ENCODE results near the gene CUL3.

Gene CUL3

DNA sequence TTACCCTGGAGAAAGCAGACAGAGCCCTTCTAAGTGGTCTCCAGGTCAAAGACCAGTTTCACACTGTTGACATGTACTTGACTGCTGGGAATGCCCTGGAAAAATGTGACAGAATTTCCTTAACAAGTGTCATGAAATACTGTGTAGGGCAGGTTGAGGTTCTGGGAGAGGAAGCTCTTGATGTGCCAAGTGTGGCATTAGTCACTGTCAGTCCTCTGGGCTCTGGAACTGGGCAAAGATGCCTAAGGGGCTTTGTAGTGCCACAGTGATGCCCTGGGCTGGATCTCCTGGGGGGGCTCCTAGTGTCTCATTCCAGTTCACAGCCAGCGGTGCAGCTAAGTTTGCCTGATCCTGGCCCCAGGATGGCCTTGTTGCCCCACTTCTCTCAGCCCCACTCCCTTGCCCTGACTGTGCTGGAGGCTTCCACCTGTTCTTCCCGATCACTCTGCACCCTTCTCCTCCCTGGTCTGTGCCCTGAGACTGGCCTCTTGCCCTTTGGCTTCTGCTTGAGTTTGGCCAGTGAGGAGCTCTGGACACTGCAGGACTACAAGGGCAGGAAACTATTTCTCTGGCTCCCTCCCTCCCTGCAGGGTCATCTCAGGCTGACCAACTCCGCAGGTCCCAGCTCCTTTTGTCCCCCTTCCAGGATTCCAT is 156.2 kb downstream of the CUL3 start:
- no peak for TF ChIP-seq FOXP2 (optimal IDR thresholded peaks at IDR 0.05; ENCODE audit: control extremely low read depth, extremely low read length, insufficient read depth)
- no peak for TF ChIP-seq EZH2 (IDR thresholded peaks at IDR 0.05)
- no peak for TF ChIP-seq POLR2AphosphoS5 (IDR thresholded peaks at IDR 0.05; ENCODE audit: borderline replicate concordance, low read depth, low read length)
- Histone ChIP-seq H3K4me3 (no peak overlapping the region), H3K9ac (ENCODE audit: insufficient read length) (no peak overlapping the region), H3K27ac (no peak overlapping the region), H3K9me3 (ENCODE audit: low read depth, low read length) (no peaks in the 10 kb centered on the region), H3K36me3 (ENCODE audit: insufficient read depth, low read length) (no peaks in the 10 kb centered on the region)
- DNase-seq (ENCODE audit: low read depth, low spot score) = no peak

- H3K36me3 ChIP-seq (ENCODE audit: insufficient read depth, low read length) = no peaks in the 10 kb centered on the region
- H3K4me3 ChIP-seq = no peak overlapping the region
- H3K9ac ChIP-seq (ENCODE audit: insufficient read length) = no peak overlapping the region
- no peak for TF ChIP-seq POLR2AphosphoS5 (IDR thresholded peaks at IDR 0.05; ENCODE audit: borderline replicate concordance, low read depth, low read length)
- no peak for TF ChIP-seq FOXP2 (optimal IDR thresholded peaks at IDR 0.05; ENCODE audit: control extremely low read depth, extremely low read length, insufficient read depth)
- no peak for TF ChIP-seq EZH2 (IDR thresholded peaks at IDR 0.05)
- DNase-seq (ENCODE audit: low read depth, low spot score) = no peak
- no peaks in the 10 kb centered on the region for H3K9me3 ChIP-seq (ENCODE audit: low read depth, low read length)
- H3K27ac ChIP-seq = no peak overlapping the region
Measured at GRCh38 chr2:224427471-224427870, 157.7 kb downstream of the CUL3 start.

DNA sequence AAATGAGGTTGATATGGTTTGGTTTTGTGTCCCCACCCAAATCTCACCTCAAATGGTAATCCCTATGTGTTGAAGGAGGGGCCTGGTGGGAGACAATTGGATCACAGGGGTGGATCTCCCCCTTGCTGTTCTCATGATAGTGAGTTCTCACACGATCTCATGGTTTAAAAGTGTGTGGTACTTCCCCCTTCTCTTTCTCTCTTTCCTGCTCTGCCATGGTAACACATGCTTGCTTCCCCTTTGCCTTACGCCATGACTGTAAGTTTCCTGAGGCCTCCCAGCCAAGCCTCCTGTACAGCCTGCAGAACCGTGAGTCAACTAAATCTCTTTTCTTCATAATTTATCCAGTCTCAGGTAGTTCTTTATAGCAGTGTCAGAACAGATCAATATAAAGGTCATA is 158.5 kb downstream of the CUL3 start:
- TF ChIP-seq POLR2AphosphoS5 (IDR thresholded peaks at IDR 0.05; ENCODE audit: borderline replicate concordance, low read depth, low read length) = no peak
- TF ChIP-seq FOXP2 (optimal IDR thresholded peaks at IDR 0.05; ENCODE audit: control extremely low read depth, extremely low read length, insufficient read depth) = no peak
- TF ChIP-seq EZH2 (IDR thresholded peaks at IDR 0.05) = no peak
- no peaks in the 10 kb centered on the region for H3K9me3 ChIP-seq (ENCODE audit: low read depth, low read length)
- H3K27ac ChIP-seq = no peak overlapping the region
- DNase-seq (ENCODE audit: low read depth, low spot score) = no peak
- no peak overlapping the region for H3K4me3 ChIP-seq
- no peaks in the 10 kb centered on the region for H3K36me3 ChIP-seq (ENCODE audit: insufficient read depth, low read length)
- no peak overlapping the region for H3K9ac ChIP-seq (ENCODE audit: insufficient read length)

- no peak for TF ChIP-seq POLR2AphosphoS5 (IDR thresholded peaks at IDR 0.05; ENCODE audit: borderline replicate concordance, low read depth, low read length)
- no peaks in the 10 kb centered on the region for H3K9me3 ChIP-seq (ENCODE audit: low read depth, low read length)
- no peak overlapping the region for H3K27ac ChIP-seq
- no peak for DNase-seq (ENCODE audit: low read depth, low spot score)
- no peak overlapping the region for H3K4me3 ChIP-seq
- no peaks in the 10 kb centered on the region for H3K36me3 ChIP-seq (ENCODE audit: insufficient read depth, low read length)
- H3K9ac ChIP-seq (ENCODE audit: insufficient read length) = no peak overlapping the region
Measured at GRCh38 chr2:224421065-224421464, 164.1 kb downstream of the CUL3 start.

Data from SK-N-MC (cell line).